Activated naive CD8-positive, alpha-beta T cell (primary cell): ENCODE data around the gene SERPINE2.
A peak's percentile ranks its signal among the peaks of the same experiment; 100 is the strongest.

ENCODE experiments used
- H3K27ac Mint-ChIP-seq: one replicate; pipeline ENCODE4 v1.8.0; 2021; ENCODE audit warnings: mixed read lengths
- H3K27me3 Mint-ChIP-seq: one replicate; pipeline ENCODE4 v1.8.0; 2021; ENCODE audit warnings: mixed read lengths
- H3K36me3 Mint-ChIP-seq: one replicate; pipeline ENCODE4 v1.8.0; 2021; ENCODE audit warnings: mixed read lengths
- H3K4me1 Mint-ChIP-seq: one replicate; pipeline ENCODE4 v1.8.0; 2021; ENCODE audit warnings: low read depth, mixed read lengths
- H3K4me3 Mint-ChIP-seq: one replicate; pipeline ENCODE4 v1.8.0; 2021; ENCODE audit warnings: mild to moderate bottlenecking, mixed read lengths
- H3K9me3 Mint-ChIP-seq: one replicate; pipeline ENCODE4 v1.8.0; 2021; ENCODE audit warnings: low read depth, mixed read lengths

The SERPINE2 gene

DNA sequence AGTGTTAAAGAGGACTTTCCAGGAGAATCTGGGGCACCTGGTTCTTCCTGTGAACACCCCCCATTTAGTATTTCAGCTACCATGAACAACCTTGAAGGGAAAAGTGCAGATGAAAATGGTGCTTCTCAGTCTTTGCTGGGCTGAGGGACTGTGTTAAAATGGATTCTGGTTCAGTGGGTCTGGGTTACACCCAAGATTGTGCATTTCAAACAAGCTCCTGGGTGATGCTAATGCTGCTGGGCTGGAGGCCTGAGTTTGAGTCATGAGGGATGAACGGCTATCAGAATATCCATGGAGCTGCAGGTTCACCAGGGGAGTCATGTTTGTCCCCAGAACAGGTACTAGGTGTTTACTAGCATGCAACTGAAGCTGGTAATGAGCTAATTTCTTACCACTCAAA is 57.8 kb downstream of the SERPINE2 start:
- Mint-ChIP-seq H3K4me3 (no peak overlapping the region), H3K4me1 (no peaks in the 10 kb centered on the region), H3K9me3 (no peaks in the 10 kb centered on the region), H3K27ac (no peak overlapping the region), H3K27me3 (no peaks in the 10 kb centered on the region), H3K36me3 (peaks cover 4% of the 10 kb centered on the region)

DNA sequence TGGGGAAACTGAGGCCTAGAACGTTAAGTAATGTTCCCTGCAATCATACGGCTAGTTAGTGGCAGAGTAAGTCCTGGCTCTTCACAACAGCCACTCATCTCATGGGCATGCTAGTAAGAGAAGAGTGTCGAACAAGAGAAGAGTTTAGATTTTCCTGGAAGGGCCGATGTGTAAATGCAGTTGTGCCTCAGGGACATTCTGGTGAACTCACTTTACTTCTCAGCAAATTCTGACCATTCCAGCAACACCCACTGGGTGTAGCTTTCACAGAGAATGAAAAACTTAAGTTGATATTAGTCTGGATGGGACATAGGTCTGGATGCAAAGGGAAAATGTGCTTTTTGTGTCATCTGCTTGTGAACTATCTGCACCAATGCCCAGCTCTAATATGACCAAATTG is 58.3 kb downstream of the SERPINE2 start:
- H3K27ac Mint-ChIP-seq, result no peak overlapping the region
- H3K4me1 Mint-ChIP-seq, result no peaks in the 10 kb centered on the region
- H3K27me3 Mint-ChIP-seq, result no peaks in the 10 kb centered on the region
- H3K9me3 Mint-ChIP-seq, result no peaks in the 10 kb centered on the region
- H3K36me3 Mint-ChIP-seq, result peaks cover 4% of the 10 kb centered on the region
- H3K4me3 Mint-ChIP-seq, result no peak overlapping the region

DNA sequence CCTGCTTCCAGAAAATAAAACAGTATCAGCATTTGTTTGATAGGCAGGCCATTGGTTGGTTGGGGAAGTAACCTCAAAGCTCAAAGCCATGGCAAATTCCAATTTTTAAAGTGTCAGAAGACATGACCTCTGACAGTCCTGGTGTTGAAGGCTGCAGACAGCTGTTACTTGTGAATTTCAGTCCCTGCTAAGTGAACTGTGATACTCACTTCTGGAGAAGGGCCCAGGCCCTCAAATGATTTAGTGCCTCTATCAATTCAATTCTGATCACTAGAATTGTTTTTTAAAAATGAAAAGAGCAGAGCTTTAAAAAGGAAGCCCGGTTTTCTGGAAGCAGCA is 58.7 kb downstream of the SERPINE2 start:
- Mint-ChIP-seq H3K9me3 (no peaks in the 10 kb centered on the region), H3K36me3 (peaks cover 8% of the 10 kb centered on the region), H3K27me3 (no peaks in the 10 kb centered on the region), H3K4me3 (no peak overlapping the region), H3K4me1 (no peaks in the 10 kb centered on the region), H3K27ac (no peak overlapping the region)

DNA sequence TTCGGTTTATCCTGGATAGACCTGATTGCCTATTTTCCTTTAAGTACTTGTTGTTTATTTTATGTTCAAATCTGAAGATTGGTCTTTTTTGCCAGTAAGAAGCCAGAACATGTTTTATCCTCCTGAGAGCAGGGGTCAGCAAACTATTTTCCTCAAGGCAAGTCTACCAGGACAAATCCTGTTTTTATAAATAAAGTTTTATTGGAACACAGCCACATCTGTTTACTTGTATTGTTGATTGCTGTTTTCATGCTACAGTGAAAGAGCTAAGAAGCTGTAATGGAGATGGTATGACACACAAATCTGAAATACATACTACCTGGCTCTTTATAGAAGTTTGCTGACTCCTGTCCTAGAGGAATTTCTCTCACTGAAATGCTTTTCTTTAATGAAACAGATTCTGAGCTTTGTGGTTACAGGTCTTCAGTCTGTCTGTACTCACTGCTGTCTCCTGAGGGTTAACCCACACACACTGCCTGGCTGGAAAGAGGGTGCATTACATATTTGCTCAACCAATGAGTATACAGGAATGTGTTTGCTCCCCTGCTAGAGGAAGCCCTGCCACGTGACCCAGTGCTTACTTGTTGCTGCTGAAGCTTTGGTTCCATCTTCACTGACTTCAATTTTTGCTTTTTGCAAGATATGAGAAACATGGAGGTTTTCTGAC is 59.2 kb downstream of the SERPINE2 start:
- no peaks in the 10 kb centered on the region for H3K4me1 Mint-ChIP-seq
- H3K9me3 Mint-ChIP-seq, result no peaks in the 10 kb centered on the region
- H3K36me3 Mint-ChIP-seq, result peaks cover 8% of the 10 kb centered on the region
- no peaks in the 10 kb centered on the region for H3K27me3 Mint-ChIP-seq
- H3K27ac Mint-ChIP-seq, result no peak overlapping the region
- H3K4me3 Mint-ChIP-seq, result no peak overlapping the region

DNA sequence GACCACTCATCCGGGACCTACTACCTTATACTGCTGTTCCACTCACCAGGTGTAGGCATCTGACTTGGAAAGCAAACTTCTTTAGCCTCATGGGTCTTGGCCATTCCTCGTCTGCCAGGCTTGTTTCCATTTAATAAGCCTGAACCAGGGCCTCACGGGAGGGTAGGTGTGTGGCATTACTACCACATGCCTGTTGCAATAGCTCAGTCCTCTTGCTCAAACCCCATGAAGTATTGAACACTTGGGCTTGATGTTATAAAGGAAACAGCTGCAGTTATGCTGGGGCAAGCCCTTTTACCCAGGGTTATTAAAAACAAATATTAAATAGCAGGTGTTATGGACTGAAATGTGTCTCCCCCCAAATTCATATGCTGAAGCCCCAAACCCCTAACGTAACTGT is 60.6 kb downstream of the SERPINE2 start:
- H3K9me3 Mint-ChIP-seq, result no peaks in the 10 kb centered on the region
- H3K36me3 Mint-ChIP-seq, result peaks cover 6% of the 10 kb centered on the region
- no peak overlapping the region for H3K27ac Mint-ChIP-seq
- no peak overlapping the region for H3K4me3 Mint-ChIP-seq
- no peaks in the 10 kb centered on the region for H3K4me1 Mint-ChIP-seq
- no peaks in the 10 kb centered on the region for H3K27me3 Mint-ChIP-seq

DNA sequence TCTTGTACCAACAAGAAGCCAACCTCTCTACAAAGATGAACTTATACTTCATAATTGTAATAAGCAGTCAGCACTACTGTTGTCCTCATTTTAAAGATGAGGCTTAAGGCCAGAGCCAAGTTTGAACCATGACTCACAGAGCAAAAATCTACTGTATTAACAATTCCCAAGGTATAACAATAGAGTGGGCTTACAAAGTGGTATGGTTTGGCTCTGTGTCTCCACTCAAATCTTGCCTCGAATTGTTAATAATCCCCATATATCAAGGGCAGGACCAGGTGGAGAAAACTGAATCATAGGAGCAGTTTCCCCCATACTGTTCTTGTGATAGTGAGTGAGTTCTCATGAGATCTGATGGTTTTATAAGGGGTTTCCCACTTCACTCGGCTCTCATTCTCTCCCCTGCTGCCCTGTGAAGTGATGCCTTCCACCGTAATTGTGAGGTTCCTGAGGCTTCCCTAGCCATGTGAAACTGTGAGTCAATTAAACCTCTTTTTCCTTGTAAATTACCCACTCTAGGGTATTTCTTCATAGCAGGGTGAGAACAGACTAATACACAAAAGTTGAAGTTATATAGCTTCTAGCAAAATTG is 62.4 kb downstream of the SERPINE2 start:
- no peak overlapping the region for H3K27ac Mint-ChIP-seq
- H3K9me3 Mint-ChIP-seq, result no peaks in the 10 kb centered on the region
- no peaks in the 10 kb centered on the region for H3K4me1 Mint-ChIP-seq

DNA sequence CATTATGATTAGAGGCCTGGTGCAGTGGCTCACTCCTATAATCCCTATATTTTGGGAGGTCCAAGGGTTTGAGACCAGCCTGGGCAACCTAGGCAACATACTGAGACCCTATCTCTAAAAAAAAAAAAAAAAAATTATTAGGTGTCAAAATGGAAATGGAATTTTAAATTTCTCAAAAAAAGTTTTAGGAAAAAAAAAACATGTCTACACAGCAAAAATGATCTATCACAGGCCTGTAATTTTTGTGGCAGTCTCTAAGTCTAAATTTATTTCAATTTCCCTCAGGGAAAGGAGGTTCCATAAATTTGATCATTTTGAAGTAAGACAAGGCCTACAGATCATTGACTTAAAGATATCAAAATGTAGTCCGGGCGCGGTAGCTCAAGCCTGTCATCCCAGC is 65.5 kb downstream of the SERPINE2 start:
- H3K9me3 Mint-ChIP-seq, result no peaks in the 10 kb centered on the region
- H3K27ac Mint-ChIP-seq, result no peak overlapping the region
- H3K4me1 Mint-ChIP-seq, result peaks cover 4% of the 10 kb centered on the region
- H3K27me3 Mint-ChIP-seq, result no peaks in the 10 kb centered on the region
- H3K36me3 Mint-ChIP-seq, result peaks cover 6% of the 10 kb centered on the region
- no peak overlapping the region for H3K4me3 Mint-ChIP-seq

More for the DNA sequence above, 62.4 kb downstream of the SERPINE2 start:
- Mint-ChIP-seq H3K4me3 (no peak overlapping the region), H3K27me3 (no peaks in the 10 kb centered on the region), H3K36me3 (peaks cover 6% of the 10 kb centered on the region)

DNA sequence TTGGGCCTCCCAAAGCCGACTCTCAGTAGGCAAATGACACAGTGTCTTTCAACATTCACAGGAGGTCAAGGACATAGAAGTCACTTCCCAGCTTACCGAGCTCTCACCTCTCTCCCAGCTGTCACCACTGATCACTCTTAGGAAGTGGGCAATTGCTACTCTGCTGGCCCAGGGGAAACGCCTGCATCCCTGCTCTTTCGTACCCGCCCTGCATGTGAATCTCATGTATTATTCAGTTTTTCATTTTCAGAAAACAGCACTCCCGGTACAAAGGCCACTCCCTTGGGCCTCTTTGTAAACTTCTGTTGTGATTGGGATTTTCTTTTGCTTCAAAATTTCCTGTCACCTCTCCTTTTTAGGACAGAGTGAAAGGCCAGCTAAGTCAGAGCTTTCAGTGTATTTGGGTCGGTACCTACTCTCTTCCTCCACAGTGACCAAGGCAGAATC is 66.4 kb downstream of the SERPINE2 start:
- Mint-ChIP-seq H3K4me1 (peaks cover 4% of the 10 kb centered on the region), H3K9me3 (no peaks in the 10 kb centered on the region), H3K4me3 (no peak overlapping the region), H3K36me3 (peaks cover 6% of the 10 kb centered on the region), H3K27ac (no peak overlapping the region), H3K27me3 (no peaks in the 10 kb centered on the region)

DNA sequence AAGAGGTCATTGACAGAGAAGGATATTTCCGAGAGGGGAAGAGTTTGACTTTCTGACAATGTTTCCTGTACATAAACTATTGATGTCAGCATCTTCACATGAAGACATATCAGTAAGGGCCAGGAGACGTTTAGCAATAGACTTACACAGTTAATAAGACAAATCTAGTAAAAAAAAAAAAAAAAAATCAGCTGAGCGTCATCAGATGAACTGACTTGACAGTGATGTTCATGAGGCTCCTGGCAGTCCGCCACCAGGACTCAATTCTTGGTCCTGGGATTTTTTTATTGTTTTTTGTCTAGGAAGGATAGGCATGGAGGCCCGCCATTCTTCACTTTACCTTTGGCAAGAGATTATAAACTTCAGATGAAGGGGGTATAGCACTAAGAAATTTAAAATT is 67.4 kb downstream of the SERPINE2 start:
- no peaks in the 10 kb centered on the region for H3K9me3 Mint-ChIP-seq

DNA sequence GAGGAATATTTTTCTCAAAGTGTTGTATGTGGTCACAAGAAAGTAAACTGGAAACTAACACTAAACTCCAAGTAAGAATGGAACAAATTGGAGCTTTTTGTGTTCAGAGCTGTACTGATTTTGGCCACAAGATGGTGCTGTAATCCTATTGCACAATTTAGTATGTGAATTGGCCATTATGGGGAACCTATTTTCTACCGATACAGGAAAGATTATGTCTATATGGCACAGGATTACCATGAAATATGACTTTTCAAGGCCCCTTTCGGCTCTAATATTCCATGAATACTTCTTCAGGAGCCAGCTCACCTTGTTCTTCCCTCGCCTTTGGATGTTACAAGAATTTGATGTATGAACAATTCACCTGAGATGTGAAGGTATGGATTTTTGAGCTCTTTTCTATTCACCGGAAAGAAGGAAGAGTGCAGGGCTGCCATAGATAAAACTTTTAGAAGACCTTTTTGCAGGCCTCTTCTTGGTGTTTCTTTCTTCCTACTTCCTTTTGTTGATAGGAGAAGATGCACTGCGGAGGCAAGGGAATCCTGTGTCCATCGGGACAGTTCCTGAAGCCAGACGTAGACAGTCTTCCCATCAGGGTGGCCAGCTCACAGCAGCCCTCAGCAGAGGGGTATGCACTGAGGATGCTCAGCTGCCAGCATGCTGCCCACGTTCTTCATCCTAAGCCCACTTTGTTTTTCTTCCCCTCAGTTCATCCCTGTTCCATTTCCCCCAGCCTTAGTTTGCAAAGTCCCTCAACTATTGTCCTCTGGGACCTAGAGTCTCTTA is 68.5 kb downstream of the SERPINE2 start:
- Mint-ChIP-seq H3K27ac (no peak overlapping the region), H3K9me3 (no peaks in the 10 kb centered on the region), H3K4me1 (peaks cover 7% of the 10 kb centered on the region), H3K27me3 (no peaks in the 10 kb centered on the region), H3K36me3 (peaks cover under 1% of the 10 kb centered on the region), H3K4me3 (no peak overlapping the region)

More for the DNA sequence above, 67.4 kb downstream of the SERPINE2 start:
- H3K27me3 Mint-ChIP-seq, result no peaks in the 10 kb centered on the region
- H3K4me3 Mint-ChIP-seq, result no peak overlapping the region
- peaks cover 4% of the 10 kb centered on the region for H3K4me1 Mint-ChIP-seq
- peaks cover 4% of the 10 kb centered on the region for H3K36me3 Mint-ChIP-seq
- no peak overlapping the region for H3K27ac Mint-ChIP-seq

DNA sequence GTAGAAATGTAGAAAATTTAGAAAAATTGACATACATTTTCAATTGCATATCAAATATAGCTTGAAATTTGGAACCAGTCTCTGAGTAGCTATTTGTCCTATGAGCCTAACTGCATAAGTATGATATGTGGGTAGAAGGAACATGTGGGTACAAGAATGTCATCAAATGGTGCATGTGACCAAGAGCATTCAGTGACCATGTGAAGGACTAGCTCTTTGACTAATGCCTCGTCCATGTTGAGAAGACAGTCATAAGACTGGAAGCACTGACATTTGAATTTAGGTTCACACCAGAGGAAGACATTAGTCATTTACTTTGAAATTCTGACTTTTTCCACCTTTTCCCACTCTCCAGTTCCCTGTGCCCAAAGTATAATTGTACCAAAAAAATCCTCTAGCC is 69.2 kb downstream of the SERPINE2 start:
- H3K4me3 Mint-ChIP-seq, result no peak overlapping the region
- no peaks in the 10 kb centered on the region for H3K9me3 Mint-ChIP-seq
- no peaks in the 10 kb centered on the region for H3K27me3 Mint-ChIP-seq
- no peaks in the 10 kb centered on the region for H3K36me3 Mint-ChIP-seq
- peaks cover 10% of the 10 kb centered on the region for H3K4me1 Mint-ChIP-seq
- H3K27ac Mint-ChIP-seq, result no peak overlapping the region

DNA sequence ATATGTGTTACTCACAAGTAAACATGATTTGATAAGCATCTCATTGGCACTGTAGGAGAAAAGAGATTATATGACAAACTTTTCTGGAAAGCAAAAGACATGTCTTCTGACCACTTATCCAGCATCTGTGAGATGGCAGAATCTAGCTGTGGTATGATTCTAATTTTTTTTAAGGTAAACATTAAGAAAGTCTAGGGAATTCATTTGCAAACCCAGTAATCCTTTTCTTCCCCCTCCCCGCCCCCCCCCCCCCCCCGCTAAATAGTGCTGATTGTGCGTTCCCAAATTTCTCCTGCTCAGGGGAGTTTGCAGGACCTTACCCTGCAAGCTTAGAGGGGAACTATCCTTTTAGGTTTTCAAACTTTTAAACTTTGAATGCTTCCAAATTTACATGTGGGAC is 69.8 kb downstream of the SERPINE2 start:
- no peaks in the 10 kb centered on the region for H3K27me3 Mint-ChIP-seq
- no peaks in the 10 kb centered on the region for H3K36me3 Mint-ChIP-seq
- H3K27ac Mint-ChIP-seq, result no peak overlapping the region
- no peaks in the 10 kb centered on the region for H3K9me3 Mint-ChIP-seq
- H3K4me1 Mint-ChIP-seq, result peaks cover 12% of the 10 kb centered on the region
- H3K4me3 Mint-ChIP-seq, result no peak overlapping the region

DNA sequence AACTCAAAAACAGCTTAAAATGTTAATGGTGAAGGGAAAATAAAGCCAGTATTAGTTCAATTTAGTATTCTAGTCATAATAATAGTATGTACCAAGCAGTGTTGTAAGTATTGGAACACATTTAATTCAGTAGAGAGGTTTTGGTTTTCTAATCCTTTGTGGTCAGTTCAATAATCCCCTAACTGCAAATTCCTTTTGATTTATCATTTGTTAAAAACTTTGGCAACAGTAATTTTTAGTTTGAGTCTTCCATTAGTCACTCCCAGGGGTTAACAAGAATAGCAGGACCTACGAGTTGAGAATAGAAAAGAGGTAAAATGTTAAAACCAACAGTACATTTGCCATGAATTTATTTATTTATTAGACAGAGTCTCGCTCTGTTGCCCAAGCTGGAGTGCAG is 71.1 kb downstream of the SERPINE2 start:
- H3K36me3 Mint-ChIP-seq, result no peaks in the 10 kb centered on the region
- no peaks in the 10 kb centered on the region for H3K9me3 Mint-ChIP-seq
- peaks cover 16% of the 10 kb centered on the region for H3K4me1 Mint-ChIP-seq
- H3K4me3 Mint-ChIP-seq, result no peak overlapping the region
- H3K27me3 Mint-ChIP-seq, result no peaks in the 10 kb centered on the region
- H3K27ac Mint-ChIP-seq, result peak overlapping the region; percentile 22

DNA sequence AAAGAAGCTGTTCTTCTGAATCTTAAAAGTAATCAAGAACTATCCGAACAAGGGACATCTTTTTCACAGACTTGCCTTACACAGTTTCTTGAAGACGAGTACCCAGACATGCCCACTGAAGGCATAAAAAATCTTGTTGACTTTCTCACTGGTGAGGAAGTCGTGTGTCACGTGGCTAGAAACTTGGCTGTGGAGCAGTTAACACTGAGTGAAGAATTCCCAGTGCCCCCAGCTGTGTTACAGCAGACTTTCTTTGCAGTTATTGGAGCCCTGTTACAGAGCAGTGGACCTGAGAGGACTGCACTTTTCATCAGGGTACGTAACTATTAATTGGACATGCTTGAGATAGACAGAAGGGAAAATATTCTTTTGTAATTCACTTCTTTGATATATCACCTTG is 79.4 kb downstream of the SERPINE2 start:
- Mint-ChIP-seq H3K9me3 (no peaks in the 10 kb centered on the region), H3K4me3 (peak overlapping the region; percentile 81), H3K27ac (peak overlapping the region; percentile 28), H3K36me3 (peaks cover 6% of the 10 kb centered on the region), H3K4me1 (peaks cover 72% of the 10 kb centered on the region), H3K27me3 (no peaks in the 10 kb centered on the region)

DNA sequence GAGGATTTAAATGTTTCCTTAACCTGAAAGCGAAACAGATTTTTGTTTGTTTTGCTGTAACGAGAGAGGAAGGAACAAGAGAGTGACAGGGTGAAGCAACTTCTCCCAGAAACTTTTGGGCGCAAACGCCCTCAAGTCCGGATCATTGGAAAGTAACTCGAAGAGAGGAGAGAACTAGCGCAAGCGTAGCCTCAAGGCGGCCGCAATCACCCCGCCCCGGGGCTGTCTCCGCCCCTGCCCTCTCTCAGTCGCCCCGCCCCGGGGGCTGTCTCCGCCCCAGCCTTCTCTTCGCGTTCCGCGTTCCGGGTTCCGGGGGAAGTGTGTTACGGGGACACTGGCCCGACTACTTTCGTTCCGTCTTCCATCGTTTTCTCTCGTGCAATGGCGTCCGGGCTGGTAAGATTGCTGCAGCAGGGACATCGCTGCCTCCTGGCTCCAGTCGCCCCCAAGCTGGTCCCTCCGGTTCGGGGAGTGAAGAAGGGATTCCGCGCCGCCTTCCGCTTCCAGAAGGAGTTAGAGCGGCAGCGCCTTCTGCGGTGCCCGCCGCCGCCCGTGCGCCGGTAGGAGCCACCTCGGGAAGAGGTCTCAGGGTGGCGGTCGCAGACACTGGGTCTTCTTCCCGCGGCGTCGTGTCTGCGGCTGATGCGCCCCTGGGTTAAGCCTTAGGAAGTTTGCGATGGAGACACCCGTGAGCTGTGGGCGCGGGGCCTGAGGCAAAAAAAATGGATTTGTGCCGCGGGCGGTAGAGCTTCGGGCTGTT is 81.8 kb downstream of the SERPINE2 start, which contains the start of gene MRPL44:
MRPL44 (plus strand) TSS at position 372 of the 760 bp plus-strand sequence; CDS start at position 382, 10 bp downstream.
- H3K4me3 Mint-ChIP-seq, result peak within 1 kb of the TSS; percentile 95
- H3K36me3 Mint-ChIP-seq, result peaks cover 6% of the 10 kb centered on the region
- no peaks in the 10 kb centered on the region for H3K9me3 Mint-ChIP-seq
- peaks cover 75% of the 10 kb centered on the region for H3K4me1 Mint-ChIP-seq
- H3K27ac Mint-ChIP-seq, result peak within 1 kb of the TSS; percentile 92
- H3K27me3 Mint-ChIP-seq, result no peaks in the 10 kb centered on the region
